ENCODE results near the gene KIF26B.
A peak's percentile ranks its signal among the peaks of the same experiment; 100 is the strongest.

Gene KIF26B

DNA sequence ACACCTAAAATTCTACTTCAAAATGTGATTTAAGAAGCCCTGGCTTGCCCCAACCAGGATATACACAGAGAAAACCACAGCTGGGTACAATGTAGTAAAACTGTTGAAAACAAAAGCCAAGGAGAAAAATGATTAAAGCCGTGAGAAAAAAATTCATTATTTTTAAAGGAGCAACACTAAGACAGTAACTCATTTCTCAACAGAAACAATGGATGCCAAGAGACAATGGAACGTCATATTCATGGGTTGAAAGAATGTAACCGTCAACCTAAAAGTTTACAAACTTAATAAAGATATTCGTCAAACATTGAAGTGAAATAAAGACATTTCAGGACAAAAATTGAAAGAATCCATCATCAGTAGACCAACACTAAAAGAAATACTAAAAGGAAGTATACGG lies 340.9 kb downstream of the KIF26B start:
- Histone ChIP-seq H3K79me2 (ENCODE audit: control insufficient read depth, insufficient read depth, low read length) (no peaks in the 10 kb centered on the region), H3K56ac (ENCODE audit: low read length) (no peak overlapping the region), H3K23ac (ENCODE audit: low read length) (no peak overlapping the region), H2BK15ac (replicated peaks; ENCODE audit: low read depth) (no peak overlapping the region), H3K4me1 (ENCODE audit: control insufficient read depth, low read depth, low read length) (no peaks in the 10 kb centered on the region), H2BK120ac (ENCODE audit: low read depth, low read length) (no peak overlapping the region), H2BK5ac (ENCODE audit: low read length) (no peak overlapping the region), H3K79me1 (ENCODE audit: low read length) (no peaks in the 10 kb centered on the region), H3K4ac (ENCODE audit: low read depth, low read length) (no peak overlapping the region), H3K4me3 (ENCODE audit: low read length) (no peak overlapping the region), H3K36me3 (ENCODE audit: control insufficient read depth, insufficient read depth, low read length) (no peaks in the 10 kb centered on the region), H4K8ac (ENCODE audit: low read depth, low read length) (no peak overlapping the region), H3K27ac (ENCODE audit: low read depth, low read length) (no peak overlapping the region), H3K4me2 (ENCODE audit: low read length) (no peak overlapping the region), H3K9ac (ENCODE audit: low read length) (no peak overlapping the region), H3K18ac (ENCODE audit: low read length) (no peak overlapping the region), H3K27me3 (ENCODE audit: insufficient read depth, low read length, poor library complexity) (no peaks in the 10 kb centered on the region), H4K5ac (ENCODE audit: low read length) (no peak overlapping the region), H2AK5ac (ENCODE audit: low read length) (no peak overlapping the region)
- no peak for DNase-seq
- WGBS (ENCODE audit: extremely low coverage, insufficient coverage, low lambda C conversion rate): no CpG with 5 or more reads among the region's 5 CpGs

DNA sequence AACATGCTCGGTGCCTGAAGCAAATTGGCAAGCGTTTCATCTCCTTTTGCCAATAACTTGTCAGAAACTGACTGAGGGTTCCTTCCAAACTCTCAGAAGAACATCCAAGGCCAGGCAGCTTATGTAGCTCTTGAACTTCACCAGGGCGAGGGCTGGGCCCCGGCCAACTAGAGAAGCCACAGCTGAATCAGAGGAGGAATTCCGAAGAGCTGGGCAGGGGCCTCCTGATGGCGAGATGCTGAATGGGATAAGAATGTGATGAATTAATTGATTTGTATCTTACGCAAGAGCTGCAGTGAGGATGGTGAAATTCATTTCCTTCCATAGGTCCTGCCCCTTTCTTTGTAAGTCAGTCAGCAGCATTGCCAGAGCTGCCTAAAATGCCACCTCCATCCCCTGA lies 345.8 kb downstream of the KIF26B start:
- H2BK15ac ChIP-seq (replicated peaks; ENCODE audit: low read depth): no peak overlapping the region
- H3K79me2 ChIP-seq (ENCODE audit: control insufficient read depth, insufficient read depth, low read length): no peaks in the 10 kb centered on the region
- H3K4me3 ChIP-seq (ENCODE audit: low read length): no peak overlapping the region
- H2BK120ac ChIP-seq (ENCODE audit: low read depth, low read length): no peak overlapping the region
- H3K27me3 ChIP-seq (ENCODE audit: insufficient read depth, low read length, poor library complexity): no peaks in the 10 kb centered on the region
- no peaks in the 10 kb centered on the region for H3K79me1 ChIP-seq (ENCODE audit: low read length)
- H3K56ac ChIP-seq (ENCODE audit: low read length): no peak overlapping the region
- no peak overlapping the region for H3K23ac ChIP-seq (ENCODE audit: low read length)
- H3K9ac ChIP-seq (ENCODE audit: low read length): no peak overlapping the region
- H2BK5ac ChIP-seq (ENCODE audit: low read length): no peak overlapping the region
- no peak overlapping the region for H4K5ac ChIP-seq (ENCODE audit: low read length)
- no peak overlapping the region for H2AK5ac ChIP-seq (ENCODE audit: low read length)
- H3K4me1 ChIP-seq (ENCODE audit: control insufficient read depth, low read depth, low read length): no peaks in the 10 kb centered on the region
- no peaks in the 10 kb centered on the region for H3K36me3 ChIP-seq (ENCODE audit: control insufficient read depth, insufficient read depth, low read length)
- H4K8ac ChIP-seq (ENCODE audit: low read depth, low read length): no peak overlapping the region
- H3K4ac ChIP-seq (ENCODE audit: low read depth, low read length): no peak overlapping the region
- DNase-seq: peak; percentile 57
- H3K4me2 ChIP-seq (ENCODE audit: low read length): no peak overlapping the region
- no peak overlapping the region for H3K18ac ChIP-seq (ENCODE audit: low read length)
- no CpG with 5 or more reads among the region's 7 CpGs for whole genome bisulfite sequencing (ENCODE audit: extremely low coverage, insufficient coverage, low lambda C conversion rate)
- H3K27ac ChIP-seq (ENCODE audit: low read depth, low read length): no peak overlapping the region

DNA sequence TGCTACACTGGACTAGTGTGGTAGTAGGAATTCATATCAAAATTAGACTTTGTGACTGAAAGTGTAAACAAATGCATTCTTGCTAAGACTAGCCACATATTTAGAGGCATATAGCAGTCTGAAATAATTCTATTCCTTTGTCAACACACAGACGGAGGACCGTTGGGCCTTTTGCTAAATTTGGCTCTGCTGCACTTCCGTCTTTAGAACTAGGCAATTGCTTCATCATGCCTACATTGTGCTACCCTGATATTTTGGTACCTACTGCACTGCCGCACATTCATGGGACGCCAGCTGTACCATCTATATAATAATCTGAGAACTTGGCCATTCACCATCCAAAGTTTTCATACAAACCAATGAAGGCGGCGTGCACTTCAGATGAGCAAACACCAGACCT lies 346.8 kb downstream of the KIF26B start:
- H4K5ac ChIP-seq (ENCODE audit: low read length): no peak overlapping the region
- H3K56ac ChIP-seq (ENCODE audit: low read length): no peak overlapping the region
- no peak overlapping the region for H2BK120ac ChIP-seq (ENCODE audit: low read depth, low read length)

DNA sequence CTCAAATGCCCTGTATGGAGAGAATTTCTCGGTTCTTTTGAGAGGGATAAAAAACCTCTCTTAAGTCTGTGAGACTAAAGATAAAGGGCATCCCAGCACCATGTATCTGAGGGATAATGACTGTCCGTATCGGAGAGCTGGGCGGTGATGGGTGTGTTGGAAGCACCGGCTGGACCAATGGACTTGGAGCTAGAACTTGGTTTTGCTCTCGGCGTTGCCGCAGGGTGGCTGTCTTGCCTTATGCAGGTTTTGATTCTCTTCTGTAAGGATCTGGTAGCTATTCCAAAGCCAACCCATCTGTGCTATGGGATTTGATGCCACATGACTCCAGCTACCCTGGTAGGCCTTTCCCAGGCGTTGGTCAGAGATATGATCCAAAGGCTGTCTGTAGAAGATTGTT lies 348.8 kb downstream of the KIF26B start:
- H3K4ac ChIP-seq (ENCODE audit: low read depth, low read length): no peak overlapping the region
- no peaks in the 10 kb centered on the region for H3K36me3 ChIP-seq (ENCODE audit: control insufficient read depth, insufficient read depth, low read length)
- H3K23ac ChIP-seq (ENCODE audit: low read length): no peak overlapping the region
- H2AK5ac ChIP-seq (ENCODE audit: low read length): no peak overlapping the region
- no peaks in the 10 kb centered on the region for H3K79me2 ChIP-seq (ENCODE audit: control insufficient read depth, insufficient read depth, low read length)
- H3K56ac ChIP-seq (ENCODE audit: low read length): no peak overlapping the region
- no peak overlapping the region for H3K9ac ChIP-seq (ENCODE audit: low read length)
- H2BK5ac ChIP-seq (ENCODE audit: low read length): no peak overlapping the region
- no peak overlapping the region for H3K18ac ChIP-seq (ENCODE audit: low read length)
- no peak overlapping the region for H4K5ac ChIP-seq (ENCODE audit: low read length)
- no peak overlapping the region for H3K4me3 ChIP-seq (ENCODE audit: low read length)
- DNase-seq: no peak
- H2BK120ac ChIP-seq (ENCODE audit: low read depth, low read length): no peak overlapping the region
- H2BK15ac ChIP-seq (replicated peaks; ENCODE audit: low read depth): no peak overlapping the region
- no CpG with 5 or more reads among the region's 9 CpGs for WGBS (ENCODE audit: extremely low coverage, insufficient coverage, low lambda C conversion rate)
- no peak overlapping the region for H4K8ac ChIP-seq (ENCODE audit: low read depth, low read length)
- H3K79me1 ChIP-seq (ENCODE audit: low read length): no peaks in the 10 kb centered on the region
- H3K27me3 ChIP-seq (ENCODE audit: insufficient read depth, low read length, poor library complexity): no peaks in the 10 kb centered on the region
- H3K27ac ChIP-seq (ENCODE audit: low read depth, low read length): no peak overlapping the region
- no peak overlapping the region for H3K4me2 ChIP-seq (ENCODE audit: low read length)
- H3K4me1 ChIP-seq (ENCODE audit: control insufficient read depth, low read depth, low read length): no peaks in the 10 kb centered on the region

More for the DNA sequence above, 346.8 kb downstream of the KIF26B start:
- no CpG with 5 or more reads among the region's 7 CpGs for WGBS (ENCODE audit: extremely low coverage, insufficient coverage, low lambda C conversion rate)
- Histone ChIP-seq H3K27ac (ENCODE audit: low read depth, low read length) (no peak overlapping the region), H3K18ac (ENCODE audit: low read length) (no peak overlapping the region), H3K23ac (ENCODE audit: low read length) (no peak overlapping the region), H3K36me3 (ENCODE audit: control insufficient read depth, insufficient read depth, low read length) (no peaks in the 10 kb centered on the region), H3K4me1 (ENCODE audit: control insufficient read depth, low read depth, low read length) (no peaks in the 10 kb centered on the region), H3K9ac (ENCODE audit: low read length) (no peak overlapping the region), H2AK5ac (ENCODE audit: low read length) (no peak overlapping the region), H3K27me3 (ENCODE audit: insufficient read depth, low read length, poor library complexity) (no peaks in the 10 kb centered on the region), H2BK15ac (replicated peaks; ENCODE audit: low read depth) (no peak overlapping the region), H3K4ac (ENCODE audit: low read depth, low read length) (no peak overlapping the region), H3K4me3 (ENCODE audit: low read length) (no peak overlapping the region), H4K8ac (ENCODE audit: low read depth, low read length) (no peak overlapping the region), H3K4me2 (ENCODE audit: low read length) (no peak overlapping the region), H3K79me2 (ENCODE audit: control insufficient read depth, insufficient read depth, low read length) (no peaks in the 10 kb centered on the region), H3K79me1 (ENCODE audit: low read length) (no peaks in the 10 kb centered on the region), H2BK5ac (ENCODE audit: low read length) (no peak overlapping the region)
- DNase-seq: no peak

DNA sequence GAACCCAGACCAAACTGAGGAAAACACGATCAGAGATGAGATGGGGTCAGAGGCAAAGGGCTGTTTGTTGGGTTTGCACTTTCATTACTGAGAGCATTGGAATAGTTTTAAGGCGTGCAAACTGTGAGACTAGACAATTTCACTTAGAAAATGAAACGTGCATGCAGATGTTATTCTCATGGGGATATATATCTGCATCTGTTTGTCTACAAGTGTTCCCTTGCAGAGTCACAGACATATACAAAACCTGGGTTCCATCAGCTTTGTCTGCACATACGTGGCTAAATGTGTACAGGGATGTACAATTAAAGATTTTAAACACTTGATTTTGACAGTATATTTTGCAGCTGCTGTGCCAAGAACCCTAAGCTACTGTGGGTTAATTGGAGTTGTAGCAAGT lies 355.4 kb downstream of the KIF26B start:
- H2BK120ac ChIP-seq (ENCODE audit: low read depth, low read length): no peak overlapping the region
- WGBS (ENCODE audit: extremely low coverage, insufficient coverage, low lambda C conversion rate): no CpG with 5 or more reads among the region's 4 CpGs

DNA sequence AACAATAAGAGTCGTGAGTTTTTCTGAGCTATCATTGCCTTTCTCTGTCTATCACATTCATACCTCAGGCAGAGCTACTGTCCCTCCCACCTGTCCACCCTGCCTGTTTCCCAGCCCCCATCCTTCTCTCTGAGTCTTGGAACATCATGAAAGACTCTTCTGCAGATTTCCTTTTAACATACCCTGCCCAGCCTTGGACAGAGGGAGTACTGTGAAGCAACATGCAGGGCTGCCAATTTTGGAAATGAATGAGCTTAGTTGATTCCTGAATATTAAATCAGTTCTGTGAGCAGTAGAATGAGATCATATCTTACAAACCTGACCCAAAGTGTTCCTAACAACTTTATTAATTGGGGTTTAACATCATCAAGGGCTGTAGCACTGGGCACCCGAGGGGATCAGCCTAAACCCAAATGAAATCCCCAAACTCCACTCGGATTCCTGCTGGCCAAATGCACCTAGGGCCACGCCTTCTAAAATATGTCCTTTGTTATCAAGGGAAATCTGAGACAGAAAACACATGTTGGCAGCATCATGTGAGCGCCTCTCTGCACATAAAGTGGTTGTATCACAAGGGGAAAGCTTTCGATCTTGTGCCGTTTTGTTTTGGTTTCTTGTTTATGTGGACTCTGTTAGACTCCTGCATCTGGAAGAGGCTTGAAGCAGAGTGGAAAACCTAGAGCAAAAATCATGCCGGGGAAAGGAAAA lies 357.6 kb downstream of the KIF26B start:
- DNase-seq: no peak
- Histone ChIP-seq H4K8ac (ENCODE audit: low read depth, low read length) (no peak overlapping the region), H3K27ac (ENCODE audit: low read depth, low read length) (no peak overlapping the region), H3K27me3 (ENCODE audit: insufficient read depth, low read length, poor library complexity) (no peaks in the 10 kb centered on the region), H2BK5ac (ENCODE audit: low read length) (no peak overlapping the region), H3K4ac (ENCODE audit: low read depth, low read length) (no peak overlapping the region), H2BK15ac (replicated peaks; ENCODE audit: low read depth) (no peak overlapping the region), H3K4me1 (ENCODE audit: control insufficient read depth, low read depth, low read length) (peaks cover 4% of the 10 kb centered on the region), H3K79me2 (ENCODE audit: control insufficient read depth, insufficient read depth, low read length) (no peaks in the 10 kb centered on the region), H3K18ac (ENCODE audit: low read length) (no peak overlapping the region), H2AK5ac (ENCODE audit: low read length) (no peak overlapping the region), H3K9ac (ENCODE audit: low read length) (no peak overlapping the region), H3K79me1 (ENCODE audit: low read length) (no peaks in the 10 kb centered on the region), H3K4me2 (ENCODE audit: low read length) (no peak overlapping the region), H3K36me3 (ENCODE audit: control insufficient read depth, insufficient read depth, low read length) (no peaks in the 10 kb centered on the region), H2BK120ac (ENCODE audit: low read depth, low read length) (no peak overlapping the region), H3K4me3 (ENCODE audit: low read length) (no peak overlapping the region), H3K56ac (ENCODE audit: low read length) (no peak overlapping the region), H3K23ac (ENCODE audit: low read length) (peak overlapping the region; percentile 81), H4K5ac (ENCODE audit: low read length) (no peak overlapping the region)
- no CpG with 5 or more reads among the region's 8 CpGs for WGBS (ENCODE audit: extremely low coverage, insufficient coverage, low lambda C conversion rate)

More for the DNA sequence above, 355.4 kb downstream of the KIF26B start:
- H2BK15ac ChIP-seq (replicated peaks; ENCODE audit: low read depth): no peak overlapping the region
- H3K9ac ChIP-seq (ENCODE audit: low read length): no peak overlapping the region
- H3K36me3 ChIP-seq (ENCODE audit: control insufficient read depth, insufficient read depth, low read length): no peaks in the 10 kb centered on the region
- H3K4ac ChIP-seq (ENCODE audit: low read depth, low read length): no peak overlapping the region
- no peak overlapping the region for H3K4me3 ChIP-seq (ENCODE audit: low read length)
- no peak overlapping the region for H4K5ac ChIP-seq (ENCODE audit: low read length)
- no peak overlapping the region for H3K18ac ChIP-seq (ENCODE audit: low read length)
- no peak overlapping the region for H3K4me2 ChIP-seq (ENCODE audit: low read length)
- H2AK5ac ChIP-seq (ENCODE audit: low read length): no peak overlapping the region
- no peak for DNase-seq
- no peaks in the 10 kb centered on the region for H3K27me3 ChIP-seq (ENCODE audit: insufficient read depth, low read length, poor library complexity)
- H3K4me1 ChIP-seq (ENCODE audit: control insufficient read depth, low read depth, low read length): peaks cover 4% of the 10 kb centered on the region
- H3K27ac ChIP-seq (ENCODE audit: low read depth, low read length): no peak overlapping the region
- H3K79me1 ChIP-seq (ENCODE audit: low read length): no peaks in the 10 kb centered on the region
- no peak overlapping the region for H3K23ac ChIP-seq (ENCODE audit: low read length)
- H2BK5ac ChIP-seq (ENCODE audit: low read length): no peak overlapping the region
- no peak overlapping the region for H3K56ac ChIP-seq (ENCODE audit: low read length)
- no peak overlapping the region for H4K8ac ChIP-seq (ENCODE audit: low read depth, low read length)
- H3K79me2 ChIP-seq (ENCODE audit: control insufficient read depth, insufficient read depth, low read length): no peaks in the 10 kb centered on the region

Measured in mesendoderm (in vitro differentiated cells).